Measurements from ENCODE around the gene BICD1.

- TF ChIP-seq EZH2 (IDR thresholded peaks at IDR 0.05; ENCODE audit: borderline replicate concordance, low read depth, low read length, severe bottlenecking) (no peak), CTCF (IDR thresholded peaks at IDR 0.05; ENCODE audit: borderline replicate concordance, extremely low read depth, low read length, poor library complexity, severe bottlenecking) (no peak)
Measured at GRCh38 chr12:32110942-32111341, 4.3 kb downstream of the BICD1 start.

All from DND-41 (cell line).